GM21529 (cell line): ENCODE results near the gene USP44.
"Not testable (repeated sequence)": the region's sequence is repeated elsewhere in the genome, so short reads cannot be mapped to it uniquely, and the experiment has no call there.

Source experiments
- ATAC-seq: cut with Tn5 transposase; IDR thresholded peaks from one replicate; pipeline ENCODE4 v1.9.1; 2021; ENCODE audit not compliant: unreplicated experiment

Gene USP44

DNA sequence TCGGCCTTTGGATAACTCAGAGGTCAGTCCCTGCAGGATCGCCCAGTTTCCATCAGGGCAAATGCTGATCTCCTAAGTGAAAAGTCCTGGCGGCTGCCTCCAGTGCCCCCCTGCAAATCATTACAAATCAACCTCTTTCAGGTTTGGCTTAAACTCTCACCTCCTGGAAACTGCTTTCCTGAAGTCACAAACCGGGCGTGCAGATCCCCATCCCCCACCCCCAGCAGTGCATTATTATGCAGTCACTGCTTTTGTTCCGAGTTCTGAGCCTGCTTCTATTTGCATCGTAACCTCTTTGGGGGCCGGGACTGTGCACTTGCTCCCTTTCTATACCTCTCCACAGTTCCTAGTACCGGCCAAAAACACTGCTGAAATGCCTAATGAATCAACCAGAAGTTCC, at the start of gene USP44:
USP44 (minus strand) TSS at position 172 of the 400 bp plus-strand sequence. CDS start 17,220 bp downstream, outside the sequence.
- ATAC-seq, result no peak

GRCh38 chr12:95600567-95600966, 49.3 kb upstream of the USP44 start:
- ATAC-seq, result no peak

DNA sequence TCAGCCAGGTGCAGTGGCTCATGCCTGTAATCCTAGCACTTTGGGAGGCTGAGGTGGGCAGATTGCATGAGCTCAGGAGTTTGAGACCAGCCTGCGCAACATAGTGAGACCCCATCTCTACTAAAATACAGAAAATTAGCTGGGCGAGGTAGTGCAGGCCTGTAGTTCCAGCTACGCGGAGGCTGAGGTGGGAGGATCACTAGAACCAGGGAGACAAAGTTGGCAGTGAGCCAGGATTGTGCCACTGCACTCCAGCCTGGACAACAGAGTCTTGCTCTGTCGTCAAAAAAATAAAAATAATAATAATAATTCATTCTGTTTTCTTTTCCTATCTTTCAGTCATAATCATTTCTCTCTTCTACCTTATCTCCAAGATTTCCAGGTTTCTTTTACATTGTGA, 48.6 kb upstream of the USP44 start:
- no peak for ATAC-seq

GRCh38 chr12:95594136-95594535, 42.9 kb upstream of the USP44 start:
- no peak for ATAC-seq

DNA sequence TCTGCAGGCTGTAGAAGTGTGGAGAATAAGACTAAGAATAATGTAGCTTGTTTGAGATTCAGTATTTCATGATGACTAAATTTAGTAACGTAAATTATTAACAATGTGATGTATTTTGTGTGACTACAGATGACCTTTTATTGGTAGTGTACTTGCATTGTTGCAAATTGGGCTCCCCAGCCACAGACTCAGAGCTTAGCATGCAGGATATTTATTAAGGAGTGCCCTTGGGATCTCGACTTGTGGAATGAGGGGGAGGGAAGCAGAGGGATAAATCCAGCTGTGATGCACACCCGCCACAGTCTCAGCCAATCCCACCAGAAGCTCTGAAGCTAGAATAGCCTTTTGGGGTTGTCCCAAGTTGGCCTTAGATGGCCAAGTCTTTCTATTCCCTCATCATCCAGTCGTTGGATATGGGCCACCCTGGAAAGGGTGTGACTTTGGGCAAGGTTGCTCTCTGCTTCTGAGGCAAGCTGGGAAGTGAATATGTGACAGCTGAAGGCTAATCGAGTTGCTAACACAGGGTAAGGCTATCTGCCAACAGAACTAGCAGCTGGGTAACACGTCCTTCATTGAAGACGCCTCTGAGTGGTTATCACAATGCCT, 42.1 kb upstream of the USP44 start:
- ATAC-seq, result no peak

GRCh38 chr12:95591731-95592130, 40.5 kb upstream of the USP44 start:
- no peak for ATAC-seq

DNA sequence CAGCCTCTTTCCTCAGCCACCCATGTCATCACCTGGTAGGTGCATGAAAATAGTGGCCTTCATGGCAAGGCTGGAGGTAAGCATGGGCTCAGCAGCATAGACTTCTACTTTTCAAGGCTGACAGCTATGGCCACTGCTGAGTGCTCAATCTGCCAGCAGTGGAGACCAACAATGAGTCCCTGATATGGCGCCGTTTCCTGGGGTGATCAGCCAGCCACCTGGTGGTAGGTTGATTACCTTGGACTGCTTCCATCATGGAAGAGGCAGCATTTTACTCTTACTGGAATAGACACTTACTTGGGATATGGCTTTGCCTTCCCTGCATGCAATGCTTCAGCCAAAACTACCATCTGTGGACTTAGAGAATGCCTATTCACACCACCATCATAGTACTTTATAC, 39.5 kb upstream of the USP44 start:
- ATAC-seq, result no peak

GRCh38 chr12:95583933-95584332, 32.7 kb upstream of the USP44 start:
- ATAC-seq, result no peak

DNA sequence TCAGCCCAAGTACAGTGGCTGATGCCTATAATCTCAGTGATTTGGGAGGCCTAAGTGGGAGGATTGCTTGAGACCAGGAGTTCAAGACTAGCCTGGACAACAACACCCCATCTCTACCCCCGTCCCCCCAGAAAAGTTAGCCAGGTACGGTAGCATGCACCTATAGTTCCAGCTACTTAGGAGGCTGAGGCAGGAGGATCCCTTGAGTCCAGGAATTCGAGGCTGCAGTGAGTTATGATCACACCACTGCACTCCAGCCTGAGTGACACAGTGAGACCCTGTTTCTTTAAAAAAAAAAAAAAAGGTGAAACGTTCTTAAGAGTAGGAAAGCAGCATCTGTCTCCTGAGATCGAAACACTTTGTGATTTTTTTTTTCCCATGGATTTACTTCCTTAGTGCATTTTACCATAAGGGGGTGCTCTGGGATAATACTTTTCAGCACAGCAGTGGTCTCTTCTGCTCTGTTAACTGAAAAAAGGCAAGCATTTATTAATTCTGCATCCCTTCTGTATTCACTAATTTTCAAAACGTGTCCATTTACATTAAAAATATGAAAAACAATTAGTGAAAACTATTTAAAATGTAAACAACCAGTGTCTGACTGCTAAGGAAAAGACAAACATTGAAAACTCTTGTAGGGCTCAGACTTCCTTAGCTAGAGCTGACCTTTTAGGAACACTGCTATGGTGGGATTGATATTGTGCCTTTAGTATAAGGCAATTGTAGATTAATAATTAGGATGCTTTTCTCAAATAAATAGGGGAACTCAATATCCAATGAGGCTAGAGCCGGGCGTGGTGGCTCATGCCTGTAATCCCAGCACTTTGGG, 31.2 kb upstream of the USP44 start:
- ATAC-seq, result no peak

- no peak for ATAC-seq
These were observed 26.5 kb upstream of the USP44 start for GRCh38 chr12:95577820-95578219.

DNA sequence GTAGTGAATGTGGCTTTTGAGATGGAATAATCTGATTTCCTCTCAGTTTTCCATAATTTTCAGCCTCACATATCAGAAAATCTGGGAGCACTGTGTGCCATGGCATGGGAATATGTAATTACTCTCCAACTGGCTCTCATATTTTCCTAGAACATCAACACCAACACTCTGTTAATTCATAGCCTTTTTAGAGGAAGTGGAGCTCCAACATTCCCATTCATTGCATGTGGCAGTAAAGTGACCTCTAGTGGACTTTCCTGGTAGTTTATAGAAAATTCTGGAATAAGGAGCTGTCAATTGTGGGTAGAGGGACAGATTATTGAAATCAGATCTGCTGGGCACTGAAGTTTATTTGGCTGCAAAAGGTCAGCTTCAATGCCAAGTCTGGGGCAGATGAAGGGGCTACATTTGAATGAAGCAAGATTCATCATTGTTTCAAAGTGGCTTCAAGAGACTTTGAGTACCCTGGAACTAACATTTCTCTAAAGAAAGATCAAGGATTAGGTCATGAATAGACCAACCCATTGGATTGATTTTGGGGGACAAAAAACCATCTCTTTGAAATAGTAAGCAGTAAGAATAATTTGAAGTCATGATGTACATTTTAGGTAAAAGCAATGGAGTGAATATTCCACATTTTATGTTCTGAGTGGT, 23.6 kb upstream of the USP44 start:
- no peak for ATAC-seq

DNA sequence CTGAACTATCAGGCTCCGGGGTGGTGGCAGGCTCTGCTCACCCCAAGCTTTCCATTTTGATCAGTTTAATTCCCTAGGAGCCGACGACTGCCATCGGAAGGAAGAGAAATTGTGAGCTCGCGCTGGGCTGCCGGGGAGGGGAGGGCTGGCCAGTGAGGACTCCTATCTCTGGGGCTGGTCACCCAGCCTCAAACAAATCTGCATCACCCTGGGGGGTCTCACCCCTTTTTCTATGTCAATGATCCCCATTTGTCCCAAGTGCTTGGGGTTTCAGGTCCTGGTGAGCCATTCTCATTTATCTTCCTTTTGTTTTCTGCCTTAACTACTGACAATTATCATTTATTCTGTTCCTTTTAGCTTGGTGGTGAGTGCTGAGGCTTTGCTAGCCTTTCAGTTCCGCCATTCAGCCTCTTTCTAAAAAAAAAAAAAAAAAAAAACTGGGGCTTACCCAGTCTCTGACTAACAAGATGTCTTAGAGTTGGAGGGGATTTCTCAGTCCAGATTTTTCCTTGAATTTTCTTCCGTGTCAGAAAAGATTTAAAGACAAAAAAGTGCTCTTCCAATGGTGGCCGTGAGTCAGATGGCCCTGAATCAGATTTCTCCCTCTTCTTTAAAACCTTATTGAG, 22.8 kb upstream of the USP44 start:
- no peak for ATAC-seq

DNA sequence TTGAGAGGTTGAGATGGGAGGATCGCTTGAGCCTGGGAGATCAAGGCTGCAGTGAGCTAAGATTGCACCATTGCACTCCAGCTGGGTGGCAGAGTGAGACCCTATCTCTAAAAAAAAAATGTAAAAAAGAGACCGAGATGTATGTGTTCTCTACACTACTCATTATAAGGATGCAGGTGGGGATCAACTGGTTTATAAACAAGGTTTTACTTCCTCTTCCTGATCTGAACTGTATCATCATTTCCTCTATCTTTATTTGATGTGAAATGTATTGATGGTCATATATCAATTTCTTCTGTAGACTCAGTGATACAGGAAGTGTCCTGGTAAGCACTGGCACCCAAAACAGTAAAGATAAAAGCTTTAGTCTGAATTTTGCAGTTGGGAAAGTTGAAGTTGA, 20.1 kb upstream of the USP44 start:
- no peak for ATAC-seq

DNA sequence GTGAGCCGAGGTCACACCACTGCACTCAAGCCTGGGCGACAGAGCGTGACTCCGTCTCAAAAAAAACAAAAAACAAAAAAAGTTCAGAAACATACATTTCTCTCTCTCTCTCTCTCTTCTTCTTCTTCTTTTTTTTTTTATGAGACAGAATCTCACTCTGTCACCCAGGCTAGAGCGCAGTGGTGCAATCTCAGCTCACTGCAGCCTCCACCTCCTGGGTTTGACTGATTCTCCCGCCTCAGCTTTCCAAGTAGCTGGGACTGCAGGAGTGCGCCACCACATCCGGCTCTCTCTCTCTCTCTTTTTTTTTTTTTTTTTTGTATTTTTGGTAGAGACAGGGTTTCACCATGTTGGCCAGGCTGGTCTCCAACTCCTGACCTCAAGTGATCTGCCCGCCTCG, 16.8 kb upstream of the USP44 start:
- ATAC-seq, result not testable (repeated sequence)

- ATAC-seq, result no peak
These were observed 6.3 kb upstream of the USP44 start for GRCh38 chr12:95557625-95558024.

GRCh38 chr12:95554532-95555071, 3.3 kb upstream of the USP44 start:
- no peak for ATAC-seq

GRCh38 chr12:95553197-95553943, 2.1 kb upstream of the USP44 start:
- no peak for ATAC-seq

DNA sequence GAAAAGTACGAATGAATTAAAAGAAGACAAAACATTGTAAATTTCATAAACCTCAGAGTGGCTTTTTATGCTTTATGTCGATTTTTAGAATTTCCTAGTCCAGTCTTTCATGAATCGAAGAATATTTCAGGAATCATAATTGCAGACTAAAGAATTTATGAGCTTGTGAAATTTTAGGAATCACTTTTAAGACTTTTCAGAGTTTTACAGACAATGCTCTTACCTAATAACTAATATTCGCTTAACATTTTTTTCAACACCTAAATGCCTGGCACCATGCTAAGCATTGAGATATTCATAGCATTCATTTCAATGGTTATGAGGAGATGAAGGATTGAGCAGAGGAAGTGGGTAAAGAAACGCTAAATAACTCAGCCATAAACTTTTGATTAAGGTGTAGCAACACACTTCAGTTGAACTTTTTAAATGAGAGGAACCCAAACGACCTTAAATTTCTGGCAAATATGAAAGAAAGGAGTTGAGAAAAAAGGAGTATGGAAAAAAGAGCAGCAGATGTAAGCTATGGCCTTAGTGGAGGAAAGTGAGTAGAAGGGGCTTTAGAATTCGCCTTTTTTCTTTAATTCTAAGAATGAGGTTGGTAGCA, 739 bp upstream of the USP44 start:
- ATAC-seq, result no peak

DNA sequence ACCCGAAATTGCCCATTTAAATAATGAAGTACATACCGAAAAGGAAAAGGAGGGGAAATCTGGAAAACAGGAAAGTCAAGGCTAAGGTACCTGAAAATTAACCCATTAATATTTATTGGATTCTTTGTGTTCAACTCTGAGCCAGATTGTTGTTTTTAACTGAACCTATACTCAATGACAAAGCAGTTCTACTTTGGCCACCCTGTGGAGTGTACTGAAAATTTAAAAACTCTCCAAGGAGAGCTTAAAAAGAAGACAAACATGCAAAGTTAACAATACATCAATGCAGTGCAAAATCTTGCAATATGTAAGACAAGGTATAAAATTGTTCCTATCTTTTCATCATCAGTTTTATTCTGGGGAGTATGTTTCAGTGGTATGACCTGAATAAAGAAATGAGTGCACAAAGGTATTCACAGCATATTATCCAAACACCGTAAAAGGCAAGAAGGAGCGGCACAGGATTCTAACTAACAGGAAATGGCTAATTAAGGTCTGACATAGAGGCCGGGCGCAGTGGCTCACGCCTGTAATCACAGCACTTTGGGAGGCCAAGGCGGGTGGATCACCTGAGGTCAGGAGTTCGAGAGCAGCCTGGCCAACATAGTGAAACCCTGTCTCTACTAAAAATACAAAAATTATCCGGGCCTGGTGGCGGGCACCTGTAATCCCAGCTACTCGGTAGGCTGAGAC, 1.7 kb downstream of the USP44 start:
- no peak for ATAC-seq
